Adipocyte (in vitro differentiated cells): ENCODE data around the gene HAVCR1.
A peak's percentile ranks its signal among the peaks of the same experiment; 100 is the strongest.
"Not testable (repeated sequence)": the region's sequence is repeated elsewhere in the genome, so short reads cannot be mapped to it uniquely, and the experiment has no call there.

Experiments
- DNase-seq: peaks from one replicate; pipeline ENCODE4 v3.0.0-alpha.2; 2015; ENCODE audit warnings: low read depth
- H3K27me3 ChIP-seq: replicated peaks from 2 replicates; pipeline ENCODE4 v1.7.0; 2013; ENCODE audit warnings: mild to moderate bottlenecking, low read length, moderate library complexity; ENCODE audit not compliant: control insufficient read depth, insufficient read depth
- H3K36me3 ChIP-seq: 2 replicates; pipeline ENCODE4 v1.7.0; 2013; ENCODE audit warnings: low read length, mild to moderate bottlenecking, moderate library complexity; ENCODE audit not compliant: control insufficient read depth, insufficient read depth, severe bottlenecking
- H3K4me1 ChIP-seq: 2 replicates; pipeline ENCODE4 v1.7.0; 2013; ENCODE audit warnings: mild to moderate bottlenecking, low read length, moderate library complexity; ENCODE audit not compliant: control insufficient read depth, insufficient read depth
- H3K4me3 ChIP-seq: 2 replicates; pipeline ENCODE4 v1.7.0; 2013; ENCODE audit warnings: mild to moderate bottlenecking, low read length, moderate library complexity
- H3K9ac ChIP-seq: 2 replicates; pipeline ENCODE4 v1.7.0; 2013; ENCODE audit warnings: mild to moderate bottlenecking, low read length, moderate library complexity
- H3K9me3 ChIP-seq: 2 replicates; pipeline ENCODE4 v1.7.0; 2013; ENCODE audit warnings: mild to moderate bottlenecking, low read length, moderate library complexity; ENCODE audit not compliant: control insufficient read depth

The HAVCR1 gene

GRCh38 chr5:157025093-157025698, 33.7 kb downstream of the HAVCR1 start:
- Histone ChIP-seq H3K9ac (no peak overlapping the region), H3K27me3 (no peaks in the 10 kb centered on the region), H3K4me3 (no peak overlapping the region), H3K9me3 (no peaks in the 10 kb centered on the region), H3K4me1 (peaks cover 5% of the 10 kb centered on the region), H3K36me3 (no peaks in the 10 kb centered on the region)
- DNase-seq: no peak

DNA sequence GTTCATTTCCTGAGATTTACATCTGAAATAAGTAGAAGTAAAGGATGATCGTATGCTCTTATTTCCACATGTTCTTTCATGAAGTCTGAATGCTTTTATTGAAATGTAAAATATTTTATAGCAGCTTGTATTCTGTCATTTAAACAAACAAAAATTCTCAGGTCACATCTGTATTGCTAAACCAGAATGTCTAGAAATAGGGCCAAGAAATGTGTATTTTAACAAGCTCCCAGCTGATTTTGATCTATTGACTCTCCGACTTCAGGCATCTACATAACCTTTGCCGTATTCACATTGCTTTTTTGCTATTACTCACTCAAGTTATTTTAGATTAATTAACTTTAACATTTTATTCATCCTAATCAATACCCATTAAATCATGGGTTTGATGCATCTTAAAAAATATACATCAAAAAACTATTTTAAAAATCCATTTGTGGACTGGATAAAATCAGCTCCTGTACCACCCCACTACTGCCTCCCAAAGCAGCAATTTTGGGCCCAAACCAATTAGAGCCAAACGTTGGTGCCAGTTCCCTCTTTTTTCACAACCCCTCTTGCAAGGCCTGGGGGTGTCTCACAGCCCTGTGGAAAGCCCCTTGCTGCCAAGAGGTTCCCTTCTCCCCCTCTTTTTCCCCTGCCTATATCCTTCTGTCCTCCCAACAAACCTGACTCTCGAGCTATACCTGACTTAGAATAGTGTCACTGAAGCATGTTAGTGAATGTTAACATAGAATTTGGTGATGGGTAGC, 34.5 kb downstream of the HAVCR1 start:
- no peaks in the 10 kb centered on the region for H3K27me3 ChIP-seq

DNA sequence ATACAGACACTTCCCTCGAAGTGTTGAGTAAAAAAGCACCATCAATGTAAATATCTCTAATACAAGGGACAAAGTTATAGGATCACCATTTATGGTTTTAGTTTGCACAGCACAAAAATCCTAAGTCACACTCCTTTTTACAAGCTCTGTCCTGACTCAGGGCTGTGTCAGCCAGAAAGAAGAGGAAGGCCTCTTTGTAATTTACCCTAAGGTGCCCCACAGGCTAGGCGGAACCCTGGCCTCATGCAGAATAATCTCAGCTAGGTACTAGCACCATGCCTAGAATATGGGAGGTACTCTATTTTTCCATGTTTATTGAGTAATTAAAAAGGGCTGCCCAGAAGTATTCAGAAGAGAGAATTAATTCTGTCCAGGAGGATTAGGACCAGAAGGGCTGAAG, 36.9 kb downstream of the HAVCR1 start:
- H3K4me1 ChIP-seq: peaks cover 7% of the 10 kb centered on the region
- DNase-seq: no peak
- H3K4me3 ChIP-seq: no peak overlapping the region
- H3K9ac ChIP-seq: no peak overlapping the region
- no peaks in the 10 kb centered on the region for H3K27me3 ChIP-seq
- H3K9me3 ChIP-seq: peaks cover 7% of the 10 kb centered on the region
- no peaks in the 10 kb centered on the region for H3K36me3 ChIP-seq

More for the DNA sequence above, 34.5 kb downstream of the HAVCR1 start:
- H3K9ac ChIP-seq: no peak overlapping the region
- no peak overlapping the region for H3K4me3 ChIP-seq
- H3K4me1 ChIP-seq: peaks cover 7% of the 10 kb centered on the region
- no peaks in the 10 kb centered on the region for H3K36me3 ChIP-seq
- no peak for DNase-seq
- no peaks in the 10 kb centered on the region for H3K9me3 ChIP-seq

DNA sequence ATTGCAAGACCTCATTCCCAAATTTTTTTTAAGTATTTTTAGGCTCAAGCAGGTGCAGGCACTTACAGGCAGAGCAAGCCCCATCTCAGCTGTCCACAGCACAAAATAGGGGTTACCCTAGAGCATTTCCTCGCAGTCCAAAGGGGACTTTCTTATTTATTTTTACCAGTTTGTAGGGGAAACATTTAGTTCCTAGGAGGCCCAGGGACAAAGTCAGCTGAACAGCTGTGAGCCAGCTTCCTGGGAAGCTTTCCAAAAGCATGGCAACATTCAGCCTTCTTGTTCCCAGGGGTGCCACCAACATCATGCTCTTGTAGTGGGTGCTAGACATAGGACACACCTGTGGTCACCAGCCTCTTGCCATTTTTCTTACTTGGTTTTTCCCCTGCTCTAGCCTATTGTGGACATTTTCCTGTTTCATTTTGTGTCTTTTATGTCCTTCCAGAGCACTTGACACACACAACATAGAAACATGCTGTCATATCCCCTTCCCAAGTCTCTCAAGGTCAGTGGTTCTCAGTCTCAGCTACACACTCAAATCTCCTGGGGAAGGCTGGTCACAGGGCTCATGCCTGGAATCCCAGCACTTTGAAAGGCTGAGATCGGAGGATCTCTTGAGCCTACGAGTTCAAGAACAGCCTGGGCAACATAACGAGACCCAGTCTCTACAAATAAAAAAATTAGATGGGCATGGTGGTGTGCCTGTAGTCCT, 38.2 kb downstream of the HAVCR1 start:
- Histone ChIP-seq H3K27me3 (no peaks in the 10 kb centered on the region), H3K9me3 (peaks cover 7% of the 10 kb centered on the region), H3K4me3 (no peak overlapping the region), H3K4me1 (peaks cover 7% of the 10 kb centered on the region), H3K36me3 (no peaks in the 10 kb centered on the region), H3K9ac (no peak overlapping the region)
- no peak for DNase-seq

- H3K9me3 ChIP-seq: peaks cover 7% of the 10 kb centered on the region
- no peak overlapping the region for H3K9ac ChIP-seq
- H3K36me3 ChIP-seq: no peaks in the 10 kb centered on the region
- H3K27me3 ChIP-seq: no peaks in the 10 kb centered on the region
- no peak for DNase-seq
- peaks cover 7% of the 10 kb centered on the region for H3K4me1 ChIP-seq
- H3K4me3 ChIP-seq: no peak overlapping the region
Measured at GRCh38 chr5:157020002-157020401, 38.9 kb downstream of the HAVCR1 start.

DNA sequence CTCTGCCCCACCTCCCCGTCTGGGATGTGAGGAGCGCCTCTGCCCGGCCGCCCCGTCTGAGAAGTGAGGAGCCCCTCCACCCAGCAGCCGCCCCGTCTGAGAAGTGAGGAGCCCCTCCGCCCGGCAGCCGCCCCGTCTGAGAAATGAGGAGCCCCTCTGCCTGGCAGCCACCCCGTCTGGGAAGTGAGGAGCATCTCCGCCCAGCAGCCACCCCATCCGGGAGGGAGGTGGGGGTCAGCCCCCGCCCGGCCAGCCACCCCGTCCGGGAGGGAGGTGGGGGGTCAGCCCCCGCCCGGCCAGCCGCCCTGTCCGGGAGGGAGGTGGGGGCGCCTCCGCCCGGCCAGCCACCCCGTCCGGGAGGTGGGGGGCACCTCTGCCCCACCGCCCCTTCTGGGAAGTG, 44.8 kb downstream of the HAVCR1 start:
- not testable (repeated sequence) for H3K36me3 ChIP-seq, H3K9me3 ChIP-seq, H3K4me3 ChIP-seq, H3K9ac ChIP-seq, H3K27me3 ChIP-seq, DNase-seq, H3K4me1 ChIP-seq

DNA sequence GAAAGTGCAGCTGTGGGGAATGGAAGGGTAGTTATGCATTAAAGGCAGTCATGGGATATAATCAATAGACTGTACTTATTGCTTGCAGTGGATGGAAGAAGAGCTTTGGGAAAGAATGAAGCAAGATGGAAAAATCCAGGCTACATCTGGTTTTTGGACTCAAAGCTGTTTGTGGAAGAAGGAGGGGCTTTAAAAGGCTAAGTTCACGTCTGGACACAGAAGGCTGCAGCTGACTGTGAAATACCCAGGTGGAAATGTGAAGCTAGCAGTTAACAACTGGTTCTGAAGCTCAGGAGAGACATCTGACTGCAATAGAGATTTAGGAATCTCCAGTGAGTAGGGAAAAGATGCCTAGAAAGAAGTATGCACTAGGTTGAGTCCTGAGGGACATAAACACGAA, 52.7 kb downstream of the HAVCR1 start:
- Histone ChIP-seq H3K4me3 (no peak overlapping the region), H3K9ac (no peak overlapping the region), H3K9me3 (no peaks in the 10 kb centered on the region), H3K4me1 (peaks cover 9% of the 10 kb centered on the region), H3K36me3 (no peaks in the 10 kb centered on the region), H3K27me3 (no peaks in the 10 kb centered on the region)
- DNase-seq: no peak

GRCh38 chr5:157004893-157005551, 53.9 kb downstream of the HAVCR1 start:
- H3K4me3 ChIP-seq: no peak overlapping the region
- DNase-seq: peak; percentile 17
- H3K36me3 ChIP-seq: no peaks in the 10 kb centered on the region
- peaks cover 9% of the 10 kb centered on the region for H3K4me1 ChIP-seq
- H3K9ac ChIP-seq: no peak overlapping the region
- peaks cover 8% of the 10 kb centered on the region for H3K9me3 ChIP-seq
- no peaks in the 10 kb centered on the region for H3K27me3 ChIP-seq

GRCh38 chr5:156991714-156992113, 67.2 kb downstream of the HAVCR1 start:
- H3K4me3 ChIP-seq: no peak overlapping the region
- no peaks in the 10 kb centered on the region for H3K27me3 ChIP-seq
- H3K9me3 ChIP-seq: no peaks in the 10 kb centered on the region
- H3K9ac ChIP-seq: no peak overlapping the region
- no peaks in the 10 kb centered on the region for H3K4me1 ChIP-seq
- DNase-seq: no peak
- H3K36me3 ChIP-seq: no peaks in the 10 kb centered on the region

DNA sequence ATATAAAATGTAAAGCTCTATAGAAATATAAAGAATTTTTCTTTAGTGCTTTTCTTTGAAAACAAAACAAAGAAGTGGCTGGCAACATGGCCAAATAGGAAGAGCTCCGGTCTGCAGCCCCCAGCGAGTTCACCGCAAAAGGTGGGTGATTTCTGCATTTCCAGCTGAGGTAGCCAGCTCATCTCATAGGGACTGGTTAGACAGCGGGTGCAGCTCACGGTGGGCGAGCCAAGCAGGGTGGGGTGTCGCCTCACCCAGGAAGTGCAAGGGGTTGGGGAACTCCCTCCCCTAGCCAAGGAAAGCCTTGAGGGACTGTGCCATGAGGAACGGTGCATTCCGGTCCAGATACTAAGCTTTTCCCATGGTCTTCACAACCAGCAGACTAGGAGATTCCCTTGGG, 74.9 kb downstream of the HAVCR1 start:
- H3K4me1 ChIP-seq: no peaks in the 10 kb centered on the region
- H3K27me3 ChIP-seq: no peaks in the 10 kb centered on the region
- no peaks in the 10 kb centered on the region for H3K36me3 ChIP-seq
- no peak overlapping the region for H3K4me3 ChIP-seq
- no peak for DNase-seq
- no peak overlapping the region for H3K9ac ChIP-seq
- no peaks in the 10 kb centered on the region for H3K9me3 ChIP-seq

DNA sequence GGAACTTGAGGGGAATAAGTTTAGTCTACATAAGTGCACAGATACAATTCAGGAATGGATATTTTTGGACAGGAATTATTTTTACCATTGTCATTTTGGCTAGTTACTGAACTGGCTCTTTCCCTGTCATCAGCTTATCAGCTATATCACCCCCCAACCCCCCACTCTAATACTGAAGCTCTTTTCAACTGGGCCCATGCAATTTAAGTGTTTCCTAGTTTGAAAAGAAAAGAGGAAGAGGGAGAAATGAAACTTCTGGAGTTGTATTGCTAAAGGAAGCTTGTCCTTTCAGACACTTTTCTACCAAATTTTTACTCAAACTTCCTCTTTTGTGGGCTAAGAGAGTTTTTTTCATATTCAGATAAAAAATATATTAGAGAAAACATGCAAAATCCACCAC, 77.4 kb downstream of the HAVCR1 start:
- Histone ChIP-seq H3K4me1 (no peaks in the 10 kb centered on the region), H3K9me3 (no peaks in the 10 kb centered on the region), H3K36me3 (no peaks in the 10 kb centered on the region), H3K27me3 (no peaks in the 10 kb centered on the region), H3K4me3 (no peak overlapping the region), H3K9ac (no peak overlapping the region)
- no peak for DNase-seq
